ENCODE measurements around the gene NCOA5.

Gene NCOA5

DNA sequence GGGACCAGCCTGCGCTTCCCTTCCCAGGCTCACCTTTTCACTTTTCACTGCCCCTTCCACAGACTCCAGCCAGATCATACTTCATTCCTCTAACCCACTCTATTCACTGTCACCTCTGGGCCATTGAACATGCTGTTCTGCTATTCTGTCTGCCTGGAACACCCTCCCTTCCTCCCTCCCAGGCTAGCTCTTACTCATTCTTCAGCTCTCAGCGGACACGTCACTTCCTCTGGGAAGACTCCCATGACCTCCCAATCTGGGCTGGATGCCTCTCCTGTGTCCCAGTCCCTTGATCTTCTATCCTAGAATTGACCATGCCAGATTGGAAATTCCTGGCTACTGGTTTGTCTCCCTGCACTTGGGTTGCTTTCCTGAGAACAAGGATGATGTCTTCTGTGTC is 55.7 kb downstream of the NCOA5 start:
- DNase-seq = no peak

DNA sequence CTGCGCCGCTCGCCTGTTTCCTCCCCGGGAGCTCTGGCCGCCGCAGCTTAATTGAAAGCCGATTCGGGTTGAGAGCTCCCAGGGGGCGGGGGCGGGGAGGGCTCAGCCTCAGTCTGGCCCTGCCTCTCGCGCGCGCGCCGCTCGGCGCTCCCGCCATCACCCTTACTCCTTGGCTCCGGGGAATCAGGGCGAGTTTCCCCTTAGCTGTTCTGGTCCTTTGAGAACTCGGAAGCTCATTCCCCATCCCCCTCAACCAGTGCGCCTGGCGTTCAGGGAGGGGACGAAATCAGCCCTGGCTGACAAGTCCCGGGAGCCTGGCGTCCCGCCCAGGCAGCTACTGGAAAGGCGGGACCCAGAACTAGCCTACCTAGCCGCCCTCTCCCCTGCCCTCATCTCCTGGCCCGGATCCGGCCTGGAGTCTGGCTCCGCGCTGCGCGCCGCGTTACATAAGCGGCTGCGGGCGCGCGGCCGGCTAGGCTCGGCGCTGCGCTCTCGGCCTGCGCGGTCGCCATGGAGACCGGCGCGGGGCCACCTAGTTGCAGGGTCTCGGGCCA is 58.0 kb downstream of the NCOA5 start:
- peak; percentile 4 for DNase-seq

DNA sequence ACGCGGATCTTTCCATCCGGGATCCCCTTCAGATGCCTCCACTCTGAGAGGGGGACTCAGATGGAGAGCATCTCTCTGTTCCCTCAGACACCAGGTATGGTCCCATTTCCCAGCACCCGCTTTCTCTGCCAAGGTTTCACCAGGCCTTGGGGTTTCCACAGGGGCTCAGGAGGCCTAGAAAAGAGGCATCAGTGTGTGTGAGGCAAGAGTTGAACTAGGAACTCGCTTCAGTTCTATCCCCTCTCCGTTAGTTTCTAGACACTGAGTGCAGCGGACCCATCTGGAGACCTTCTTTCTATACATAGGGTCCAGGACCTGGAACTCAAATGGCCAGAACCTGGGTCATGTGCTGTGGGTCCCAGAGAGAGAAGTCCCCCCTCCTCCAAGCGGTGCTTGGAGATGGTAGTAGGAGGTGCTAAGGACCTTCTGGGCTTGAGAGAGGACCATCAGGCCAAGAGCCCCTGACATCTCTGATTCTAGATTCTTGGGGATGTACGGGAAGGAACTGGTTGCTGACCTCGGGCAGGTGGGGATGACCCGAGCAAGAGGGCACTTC is 58.7 kb downstream of the NCOA5 start:
- no peak for DNase-seq

DNA sequence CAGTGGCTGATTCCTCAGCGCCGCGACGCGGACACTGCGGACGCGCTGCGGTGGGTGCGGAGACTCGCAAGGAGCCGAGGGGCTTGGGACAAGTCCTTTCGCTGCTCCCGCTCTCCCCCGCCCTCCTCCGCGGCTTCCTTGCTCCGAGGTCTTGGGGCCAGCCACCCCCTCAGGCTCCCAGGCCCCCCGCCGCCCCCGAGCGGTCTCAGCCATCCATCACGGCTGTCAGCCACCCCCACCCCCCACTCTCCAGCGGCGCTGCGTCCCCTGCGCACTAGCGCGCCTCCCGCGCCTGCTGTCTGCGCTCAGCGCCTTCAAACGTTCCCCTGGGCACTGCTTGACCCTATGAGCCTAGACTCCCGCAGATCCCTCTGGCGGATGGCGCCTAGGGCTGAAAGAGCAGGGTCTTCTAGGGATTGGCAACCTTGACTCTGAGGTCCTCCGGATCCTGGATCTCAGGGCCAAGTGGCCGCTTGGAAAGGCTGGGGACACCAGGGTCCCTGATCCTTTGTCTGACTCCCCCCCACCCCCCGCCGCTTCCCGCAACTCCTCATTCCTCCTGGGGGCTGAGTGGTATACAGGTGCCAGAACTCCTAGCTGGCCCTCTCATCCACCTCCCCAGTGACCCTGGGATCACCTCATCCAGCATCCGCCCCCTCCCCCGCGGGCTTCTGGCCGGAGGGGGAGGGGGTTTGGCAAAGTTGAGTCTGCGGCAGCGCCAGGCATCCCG is 59.3 kb downstream of the NCOA5 start:
- no peak for DNase-seq

DNA sequence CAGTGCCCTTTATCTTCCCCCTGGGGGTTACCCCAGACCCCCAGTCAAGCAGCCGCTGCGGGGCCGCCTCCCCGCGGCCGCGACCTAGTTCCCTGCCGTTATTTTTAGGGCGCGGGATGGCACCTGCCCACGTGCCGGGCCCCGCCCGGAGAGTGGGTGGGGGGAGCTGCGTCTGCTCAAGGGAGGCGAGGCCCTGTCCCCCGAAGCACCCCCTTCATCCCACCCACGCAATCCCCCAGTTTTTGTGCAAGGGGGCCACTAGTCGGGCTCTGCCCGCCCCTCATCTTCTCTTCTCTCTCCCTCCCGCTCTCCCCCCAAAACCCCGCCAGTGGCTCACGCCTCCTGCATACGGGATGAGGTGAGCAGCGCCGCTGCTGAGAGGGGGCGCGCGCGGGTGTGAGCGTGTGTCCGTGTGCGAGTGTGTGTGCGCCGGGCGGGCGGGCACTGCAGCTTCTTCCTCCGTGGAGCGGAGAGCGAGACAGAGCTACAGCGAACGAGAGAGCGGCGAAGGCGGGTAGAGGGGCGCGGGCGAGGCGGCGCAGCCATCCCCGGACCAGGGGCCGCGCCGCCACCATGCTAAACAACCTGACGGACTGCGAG is 60.9 kb downstream of the NCOA5 start, which contains the start of gene SLC12A5:
Gene SLC12A5, plus strand, starts transcription at position 444 of the 600 bp plus-strand sequence. Its CDS starts 130 bp downstream, at position 574.
- no peak for DNase-seq

DNA sequence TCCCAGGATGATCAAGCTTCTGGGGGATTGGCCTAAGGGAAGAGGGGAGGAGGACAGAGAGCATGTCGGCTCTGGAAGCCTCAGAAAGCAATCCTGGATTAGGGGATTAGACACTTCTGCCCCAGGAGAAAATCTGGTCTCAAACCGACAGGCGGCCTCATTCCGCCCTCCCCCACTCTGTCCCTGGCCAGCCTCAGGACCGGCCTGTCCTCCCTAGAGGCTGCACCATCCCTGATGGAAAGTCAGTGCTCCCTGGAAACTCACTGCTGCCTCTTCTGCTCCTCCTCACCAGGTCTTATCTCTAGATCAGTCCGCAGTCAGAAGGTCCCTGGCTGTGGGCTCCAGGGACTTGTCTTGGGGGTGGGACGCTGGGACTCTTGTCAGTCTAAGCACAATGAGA is 61.7 kb downstream of the NCOA5 start:
- no peak for DNase-seq

DNA sequence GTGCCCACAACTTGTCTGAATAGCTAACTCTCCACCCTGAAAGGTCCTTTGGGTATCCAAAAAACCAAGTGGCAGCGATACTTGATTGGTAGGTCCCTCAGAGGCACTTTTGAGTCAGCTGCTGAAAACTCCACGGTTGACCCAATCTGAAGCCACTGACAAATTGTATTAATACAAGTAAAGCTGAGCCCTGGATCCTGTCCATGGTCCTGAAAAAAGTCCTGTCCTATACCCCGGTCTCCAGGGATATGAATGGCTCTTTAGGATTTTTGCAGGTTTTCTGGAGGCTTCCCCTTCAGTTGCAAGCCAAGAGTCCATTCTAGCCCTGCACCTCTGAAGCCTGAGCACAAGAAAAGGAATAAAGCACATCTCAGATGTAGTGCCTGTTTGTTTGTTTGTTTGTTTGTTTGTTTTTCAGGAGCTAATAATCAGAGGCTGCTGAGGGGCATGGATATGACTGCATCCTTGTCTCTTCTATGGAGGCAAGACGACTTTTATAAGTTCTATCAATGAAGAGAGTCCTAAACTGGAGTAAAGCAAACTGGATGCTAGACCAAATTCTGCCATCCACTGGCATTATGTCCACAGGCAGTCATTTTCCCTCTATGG is 62.4 kb downstream of the NCOA5 start:
- DNase-seq = no peak

DNA sequence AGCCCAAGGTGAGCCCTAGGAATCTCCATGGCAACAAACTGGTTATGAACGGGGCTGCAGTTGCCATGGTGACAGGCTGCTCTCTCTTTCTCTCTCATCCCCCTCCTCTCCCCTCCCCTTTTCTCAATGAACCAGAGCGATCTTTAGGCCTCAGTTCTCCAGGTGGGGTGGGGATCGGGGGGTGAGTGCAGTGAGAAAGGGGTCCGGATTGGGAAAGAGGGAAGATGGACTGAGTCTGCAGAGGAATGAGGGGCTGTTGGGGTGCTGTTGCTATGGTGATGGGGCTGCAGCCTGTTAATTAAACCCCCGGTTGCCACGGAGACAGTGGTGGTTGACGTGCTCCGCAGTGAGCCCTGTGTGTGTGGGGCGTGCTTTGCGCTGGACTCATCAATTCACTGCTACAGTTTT is 64.4 kb downstream of the NCOA5 start:
- DNase-seq = no peak

DNA sequence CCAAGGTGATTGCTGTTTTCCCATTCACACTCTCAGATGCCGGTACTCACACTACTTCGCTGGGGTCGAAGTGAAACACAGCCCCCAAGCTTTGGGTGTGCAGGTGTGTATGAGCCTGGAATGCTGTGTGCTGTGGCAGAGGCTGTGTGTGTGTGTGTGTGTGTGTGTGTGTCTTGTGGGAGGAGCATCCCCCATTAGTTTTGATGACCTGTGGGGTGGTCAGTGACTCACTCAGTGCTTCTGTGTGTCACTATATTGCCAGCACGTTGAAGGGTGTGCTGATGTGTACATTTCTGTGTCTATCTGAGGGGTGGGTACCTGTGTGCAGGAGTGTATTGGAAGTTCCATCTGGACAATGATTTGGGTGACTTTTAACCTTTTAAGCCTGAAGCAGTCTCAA is 65.8 kb downstream of the NCOA5 start:
- DNase-seq = no peak

DNA sequence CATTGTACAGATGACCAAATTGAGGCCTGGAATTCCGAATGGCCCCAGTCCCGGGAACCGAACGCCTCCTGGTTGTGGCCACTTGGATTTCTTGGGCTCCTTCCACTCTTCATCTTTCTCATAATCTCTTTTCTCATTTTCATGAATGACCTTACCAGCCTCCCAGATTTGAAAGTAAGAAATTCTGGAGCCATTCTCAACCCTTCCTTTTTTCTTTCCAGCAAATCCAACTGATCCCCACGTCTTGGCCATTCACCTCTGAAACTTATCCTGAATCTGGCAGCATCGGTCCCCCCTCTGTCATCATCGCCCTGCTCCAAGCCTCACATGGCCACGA is 66.6 kb downstream of the NCOA5 start:
- no peak for DNase-seq

DNA sequence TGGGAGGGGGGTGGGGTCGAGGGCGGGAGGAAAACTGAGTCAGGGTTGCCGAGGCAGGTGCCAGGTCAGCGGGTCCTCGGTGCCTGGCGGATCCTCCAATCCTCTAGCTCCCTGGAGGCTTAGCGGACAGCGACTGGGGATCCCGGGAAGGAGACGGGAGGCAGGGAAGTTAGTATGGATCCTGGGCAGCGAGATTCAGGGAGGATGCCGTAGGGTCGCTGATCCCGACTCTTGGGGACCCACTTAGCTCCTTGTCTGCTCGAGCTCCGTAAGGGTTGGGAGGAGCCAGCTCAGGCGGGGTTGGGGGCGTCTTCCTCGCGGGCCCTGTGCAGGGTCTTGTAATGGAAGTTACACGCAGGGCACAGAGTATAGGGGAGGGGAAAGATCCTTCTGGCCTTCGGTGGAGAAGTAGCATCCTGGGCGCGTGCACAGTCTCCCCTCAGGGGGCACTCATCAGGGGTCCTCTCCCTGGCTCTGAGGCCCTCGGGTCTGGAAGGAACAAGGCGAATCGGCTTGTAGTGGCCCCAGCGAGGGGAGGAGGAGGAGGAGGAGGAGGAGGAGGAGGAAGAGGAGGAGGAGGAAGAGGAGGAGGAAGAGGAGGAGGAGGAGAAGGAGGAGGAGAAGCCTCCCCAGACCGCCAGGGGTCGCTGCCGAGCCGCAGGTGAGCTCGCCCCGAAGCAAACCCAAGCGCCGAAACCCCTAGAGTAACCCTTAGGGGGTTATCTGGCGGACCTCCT is 67.2 kb downstream of the NCOA5 start:
- no peak for DNase-seq

DNA sequence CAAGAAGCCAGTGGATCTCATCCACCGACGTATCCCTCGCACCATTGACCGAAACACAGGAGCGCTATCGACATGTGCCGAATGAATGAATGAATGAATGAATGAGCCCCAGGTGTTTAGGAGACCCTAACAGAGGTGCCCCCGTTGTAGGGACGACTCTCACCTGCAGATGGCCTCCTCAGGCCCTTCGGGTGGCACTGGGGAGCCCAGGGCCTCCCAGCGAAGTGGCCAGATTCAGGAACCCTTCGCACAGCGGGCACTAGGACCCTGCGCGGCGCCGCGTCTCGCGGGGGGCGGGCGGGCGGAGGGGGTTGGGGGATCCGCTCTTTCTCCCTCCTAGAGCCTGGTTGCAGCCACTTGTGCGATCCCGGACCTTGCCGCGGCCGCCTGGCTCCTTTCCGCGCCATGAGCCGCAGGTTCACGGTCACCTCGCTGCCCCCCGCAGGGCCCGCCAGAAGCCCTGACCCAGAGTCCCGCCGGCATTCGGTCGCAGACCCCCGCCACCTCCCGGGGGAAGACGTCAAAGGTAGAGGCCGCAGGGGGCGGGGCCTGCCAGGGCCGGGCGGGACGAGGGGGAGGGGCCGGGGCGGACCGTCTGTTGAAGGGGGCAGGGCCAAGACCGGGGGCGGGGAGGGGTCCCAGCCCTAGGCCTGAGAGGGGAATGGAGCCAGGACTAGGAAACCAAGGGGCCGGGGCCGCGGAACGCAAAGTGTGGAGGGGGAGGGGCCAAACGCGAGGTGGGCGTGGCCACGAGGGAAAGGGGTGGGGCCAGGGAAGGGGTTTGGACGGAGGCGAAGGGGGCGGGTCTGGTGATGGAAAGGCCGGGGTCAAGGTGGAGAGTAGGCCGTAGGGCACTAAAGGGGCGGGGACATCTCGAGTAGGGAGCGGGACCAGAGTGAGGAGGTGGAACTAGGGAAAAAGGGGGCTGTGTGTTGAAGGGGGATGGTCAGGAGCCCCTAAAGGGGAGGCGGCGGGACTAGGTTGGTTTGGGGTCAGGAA is 68.1 kb downstream of the NCOA5 start:
- peak; percentile 44 for DNase-seq

DNA sequence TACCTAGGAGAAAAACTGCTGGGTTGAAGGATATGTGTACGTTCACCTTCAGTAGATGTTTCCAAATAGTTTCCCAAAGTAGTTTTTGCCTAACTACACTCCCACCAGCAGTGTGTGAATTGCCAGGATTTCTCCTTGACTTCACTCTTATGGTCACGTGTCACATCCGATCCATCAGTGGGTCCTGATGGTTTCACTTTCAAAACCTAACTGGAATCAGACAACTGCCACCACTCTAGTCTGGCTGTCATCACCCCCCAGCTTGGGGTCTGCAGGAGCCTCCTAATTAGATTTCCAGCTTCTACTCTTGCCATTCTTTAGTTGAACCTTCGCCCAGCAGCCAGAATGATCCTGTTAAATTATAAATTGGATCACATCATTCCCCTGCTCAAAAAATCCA is 69.2 kb downstream of the NCOA5 start:
- DNase-seq = no peak

DNA sequence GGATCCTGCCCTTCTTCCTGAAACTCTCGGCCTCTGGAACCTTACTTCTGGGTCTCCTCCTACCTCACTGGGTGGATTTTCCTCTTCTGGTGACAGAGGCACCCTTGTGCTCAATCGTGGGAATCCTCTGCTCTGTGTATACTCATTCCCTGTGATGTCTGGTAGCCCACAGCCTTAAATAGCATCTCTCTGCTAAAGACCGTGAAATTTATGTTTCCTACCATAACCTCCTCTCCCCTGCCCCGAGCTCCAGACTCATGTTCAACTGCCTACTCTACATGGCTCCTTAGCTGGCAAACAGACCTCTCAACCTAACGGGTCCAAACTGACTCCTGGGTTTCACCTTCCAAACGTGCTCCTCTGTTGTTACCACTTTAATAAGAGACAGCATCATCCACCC is 71.2 kb downstream of the NCOA5 start:
- no peak for DNase-seq

DNA sequence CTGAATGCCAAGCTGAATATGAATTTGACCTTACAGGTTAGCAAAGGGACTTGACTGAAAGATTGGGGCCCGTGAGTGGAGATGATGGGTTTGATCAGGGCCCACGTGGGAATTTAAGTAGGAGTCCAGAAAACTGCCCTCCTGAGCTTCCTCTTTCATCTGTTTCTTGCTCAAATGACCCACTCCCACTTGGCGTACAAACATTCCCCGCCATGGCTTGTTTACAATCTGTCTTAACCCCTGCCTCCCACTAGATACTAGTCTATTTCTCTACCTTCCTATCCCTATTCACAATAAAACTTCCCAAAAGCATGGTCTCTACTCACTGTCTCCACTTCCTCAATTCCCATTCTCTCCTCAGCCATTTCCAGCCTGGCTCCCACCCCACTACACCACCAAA is 71.7 kb downstream of the NCOA5 start:
- no peak for DNase-seq

DNA sequence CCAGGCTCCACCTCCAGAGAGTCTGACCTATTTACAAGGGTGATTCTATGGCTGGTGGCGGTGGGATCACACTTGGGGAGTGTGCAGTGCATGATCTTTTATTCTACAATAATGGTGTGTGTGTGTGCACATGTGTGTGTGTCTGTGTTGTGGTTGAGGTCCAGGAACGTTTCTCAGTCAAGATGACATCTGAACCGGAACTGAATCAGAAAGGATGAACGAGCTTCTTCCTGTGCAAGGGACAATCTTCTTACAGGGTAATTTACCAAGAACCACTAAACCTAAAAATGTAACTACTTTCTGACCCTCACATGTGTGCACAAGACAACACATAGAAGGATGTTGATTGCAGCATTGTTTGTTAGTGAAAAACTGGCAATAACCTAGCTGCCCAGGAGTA is 72.5 kb downstream of the NCOA5 start:
- DNase-seq = no peak

DNA sequence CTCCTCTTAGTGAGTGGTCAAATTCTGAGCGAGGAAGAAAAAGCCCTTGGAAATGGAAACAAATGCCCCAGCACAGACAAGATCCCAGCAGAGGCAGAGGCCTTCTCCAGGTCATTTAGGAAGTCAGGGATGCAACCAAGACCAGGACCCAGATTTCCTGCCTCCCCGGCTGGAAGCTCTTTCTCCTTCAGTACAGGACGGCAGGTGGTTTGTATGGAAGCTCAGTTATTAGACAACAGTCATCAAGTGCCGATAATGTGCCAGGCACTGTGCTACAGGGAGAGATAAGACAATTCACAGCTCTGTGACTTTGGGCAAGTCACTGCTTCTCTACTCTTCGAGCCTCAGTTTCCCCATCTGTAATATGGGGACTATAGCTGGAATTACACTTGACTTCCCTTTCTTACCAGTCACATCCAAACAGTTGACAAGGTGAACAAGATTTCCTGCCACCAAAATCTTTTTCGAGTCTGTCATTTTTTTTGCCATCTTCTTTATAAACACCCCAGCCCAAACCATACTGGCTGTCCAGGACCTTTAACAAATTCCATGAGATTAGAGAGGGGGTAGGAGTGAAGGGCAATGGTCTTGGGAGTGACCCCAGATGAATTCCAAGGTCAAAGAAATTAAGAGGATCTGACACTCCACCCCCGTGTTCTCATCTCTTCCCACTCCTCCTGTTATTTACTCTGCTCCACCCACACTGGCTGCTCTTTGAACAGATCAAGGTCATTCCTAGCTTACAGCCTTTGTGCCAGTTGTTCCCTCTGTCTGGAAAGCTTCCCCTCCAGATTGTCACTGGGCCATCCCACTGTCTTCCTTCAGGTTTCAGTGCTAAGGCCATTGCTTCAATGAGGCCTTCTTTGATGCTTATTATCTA is 75.0 kb downstream of the NCOA5 start:
- DNase-seq = no peak

DNA sequence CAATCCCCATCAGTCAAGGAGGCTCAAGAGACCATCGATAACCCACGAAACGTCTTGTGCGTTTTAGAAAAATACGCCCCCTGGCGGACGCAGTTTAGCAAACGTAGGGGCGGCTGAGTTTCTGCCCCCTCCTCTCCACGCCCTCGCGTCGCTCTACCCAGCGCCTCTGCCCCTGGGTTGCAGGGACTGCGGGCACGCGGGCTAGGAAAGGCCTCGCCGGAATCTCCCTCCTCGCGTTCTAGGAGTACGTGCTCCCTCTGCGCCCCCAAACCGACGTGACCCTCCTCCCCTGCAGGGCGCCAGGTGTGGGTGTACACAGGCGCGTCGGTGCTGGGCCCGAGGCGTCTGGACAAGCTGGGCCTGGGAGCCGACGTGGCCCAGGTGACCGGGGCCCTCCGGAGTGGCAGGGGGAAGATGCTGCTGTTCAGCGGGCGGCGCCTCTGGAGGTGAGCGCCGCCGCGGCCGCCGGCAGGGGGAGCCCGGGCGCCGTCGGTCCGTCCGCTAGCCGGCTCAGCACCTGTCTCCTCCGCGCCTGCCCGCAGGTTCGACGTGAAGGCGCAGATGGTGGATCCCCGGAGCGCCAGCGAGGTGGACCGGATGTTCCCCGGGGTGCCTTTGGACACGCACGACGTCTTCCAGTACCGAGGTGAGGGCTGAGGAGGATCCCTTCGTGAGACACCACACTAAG is 75.8 kb downstream of the NCOA5 start:
- peak; percentile 7 for DNase-seq

DNA sequence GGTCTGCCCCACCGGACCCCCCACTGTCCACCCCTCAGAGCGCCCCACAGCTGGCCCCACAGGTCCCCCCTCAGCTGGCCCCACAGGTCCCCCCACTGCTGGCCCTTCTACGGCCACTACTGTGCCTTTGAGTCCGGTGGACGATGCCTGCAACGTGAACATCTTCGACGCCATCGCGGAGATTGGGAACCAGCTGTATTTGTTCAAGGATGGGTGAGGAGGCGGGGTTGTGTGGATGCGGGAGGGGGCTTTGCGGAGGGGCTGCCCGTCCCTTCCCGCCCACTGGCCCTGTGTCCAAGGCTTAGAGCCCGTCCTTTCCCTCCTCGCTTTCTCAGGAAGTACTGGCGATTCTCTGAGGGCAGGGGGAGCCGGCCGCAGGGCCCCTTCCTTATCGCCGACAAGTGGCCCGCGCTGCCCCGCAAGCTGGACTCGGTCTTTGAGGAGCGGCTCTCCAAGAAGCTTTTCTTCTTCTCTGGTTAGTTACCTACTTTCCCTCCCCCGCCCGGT is 76.4 kb downstream of the NCOA5 start:
- no peak for DNase-seq

DNA sequence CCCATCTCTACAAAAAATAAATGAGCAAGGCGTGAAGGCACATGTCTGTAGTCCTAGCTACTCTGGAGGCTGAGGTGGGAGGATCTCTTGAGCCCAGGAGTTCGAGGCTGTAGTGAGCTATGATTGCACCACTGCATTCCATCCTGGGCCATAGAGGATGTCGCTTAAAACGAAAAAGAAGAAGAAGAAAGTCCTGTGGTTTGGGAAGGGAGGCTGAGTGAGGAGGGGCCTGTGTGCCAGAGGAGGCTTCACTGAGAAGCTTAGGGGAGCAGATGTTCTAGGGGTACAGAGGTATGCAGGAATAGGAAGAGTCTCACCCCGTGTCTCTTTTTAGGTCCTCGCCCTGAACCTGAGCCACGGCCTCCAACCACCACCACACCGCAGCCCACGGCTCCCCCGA is 76.8 kb downstream of the NCOA5 start:
- no peak for DNase-seq

Measured in NCI-H187 treated with DMSO at 0.1 percent for 48 hours (cell line).